Spleen (tissue), 7 donors: Measurements from ENCODE around the gene ELFN2.

ENCODE experiments used
- CTCF ChIP-seq, 11 experiments: fragments of 200-600 bp in 7 of 11; fragments of 450-650 bp in 4 of 11; sonication (generic) in 4 of 11; IDR thresholded peaks in 8 of 11; conservative IDR thresholded peaks in 3 of 11; 1 replicate in 7 of 11; 2 replicates in 4 of 11; pipeline versions ENCODE4 v1.4.0 to v1.8.0; 2016 to 2021; ENCODE audit warnings: antibody characterized with exemption in 11 of 11, inconsistent platforms in 4 of 11, mild to moderate bottlenecking in 1 of 11
- POLR2A ChIP-seq, 3 donors: fragments of 450-650 bp; IDR thresholded peaks; one replicate each; pipeline ENCODE4 v1.5.1; 2017; ENCODE audit warnings: antibody characterized with exemption in 3 of 3, mild to moderate bottlenecking in 1 of 3
- POLR2AphosphoS5 ChIP-seq, 3 donors: sonication (generic); formaldehyde crosslinking; IDR thresholded peaks; one replicate each; pipeline ENCODE4 v1.5.1; 2017; ENCODE audit warnings: antibody characterized with exemption in 3 of 3
- donor health status: DM: no; HTN: no; CAD: no; lungs with moderate emphysema.
- donor health status: DM: no; HTN: no; CAD: no.
- donor health status: DM: no; HTN: no; CAD: no.

- TF ChIP-seq POLR2A (IDR thresholded peaks at IDR 0.05), result no peak
- no peak for TF ChIP-seq CTCF (IDR thresholded peaks at IDR 0.05 in 8 of 11, conservative IDR thresholded peaks at IDR 0.05 in 3 of 11)
- no peak for TF ChIP-seq POLR2AphosphoS5 (IDR thresholded peaks at IDR 0.05)
These were observed 35.6 kb downstream of the ELFN2 start for GRCh38 chr22:37391702-37392101.
